GM21367 (cell line): ENCODE data around the gene CDC25B.
"Not testable (repeated sequence)": the region's sequence is repeated elsewhere in the genome, so short reads cannot be mapped to it uniquely, and the experiment has no call there.

Experiments
- ATAC-seq: cut with Tn5 transposase; IDR thresholded peaks from one replicate; pipeline ENCODE4 v1.9.1; 2021; ENCODE audit not compliant: unreplicated experiment

CDC25B gene

GRCh38 chr20:3821996-3822395 is 25.9 kb downstream of the CDC25B start:
- ATAC-seq: no peak

DNA sequence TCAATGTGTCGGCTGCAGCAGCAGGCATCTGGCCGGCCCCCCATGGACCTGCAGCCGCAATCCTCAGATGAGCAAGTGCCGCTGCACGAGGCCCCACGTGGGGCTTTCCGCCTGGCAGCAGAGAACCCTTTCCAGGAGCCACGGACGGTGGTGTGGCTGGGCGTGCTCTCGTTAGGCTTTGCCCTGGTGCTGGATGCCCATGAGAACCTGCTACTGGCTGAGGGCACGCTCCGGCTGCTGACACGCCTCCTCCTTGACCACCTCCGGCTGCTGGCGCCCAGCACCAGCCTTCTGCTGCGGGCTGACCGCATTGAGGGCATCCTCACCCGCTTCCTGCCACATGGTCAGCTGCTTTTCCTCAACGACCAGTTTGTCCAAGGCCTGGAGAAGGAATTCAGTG is 27.8 kb downstream of the CDC25B start:
- no peak for ATAC-seq

DNA sequence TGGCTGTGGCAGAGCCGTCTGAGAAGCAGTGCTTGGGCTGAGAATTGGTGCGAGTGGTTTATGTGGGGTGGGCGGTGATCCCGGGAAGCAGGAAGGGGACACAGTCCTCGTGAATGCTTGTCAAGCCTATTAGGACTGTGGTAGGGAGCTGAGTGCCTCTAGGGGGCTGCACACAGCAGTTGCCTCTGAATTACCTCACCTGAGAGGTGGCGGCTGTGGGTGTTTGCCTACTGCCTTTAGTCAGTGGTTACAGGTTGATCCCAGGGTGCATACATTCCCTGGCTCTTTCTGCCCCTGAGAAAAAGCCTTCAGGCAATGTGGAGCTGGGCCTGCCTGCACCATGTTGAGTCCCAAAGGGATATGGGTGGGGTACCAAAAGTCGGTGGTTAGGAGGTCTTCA is 29.4 kb downstream of the CDC25B start:
- ATAC-seq: no peak

DNA sequence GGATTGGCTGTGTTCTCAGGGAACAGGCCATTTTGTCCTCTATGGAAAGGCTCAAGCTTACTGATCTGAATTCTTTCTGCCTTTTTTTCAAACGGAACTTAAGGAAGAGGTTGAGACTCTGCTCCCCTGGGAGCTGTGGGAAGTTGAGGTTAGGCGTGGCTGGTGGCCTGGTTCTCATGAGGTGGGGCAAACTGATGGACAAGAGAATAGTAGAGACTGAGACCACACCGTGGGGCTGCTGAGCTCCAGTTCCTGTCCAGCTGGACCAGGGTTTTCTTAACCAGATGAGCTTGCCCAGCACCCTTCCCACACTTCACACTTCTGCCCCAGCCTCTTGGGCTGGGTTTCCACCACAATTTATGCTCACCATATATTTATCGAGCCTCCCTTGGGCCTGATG is 30.3 kb downstream of the CDC25B start:
- ATAC-seq: no peak

DNA sequence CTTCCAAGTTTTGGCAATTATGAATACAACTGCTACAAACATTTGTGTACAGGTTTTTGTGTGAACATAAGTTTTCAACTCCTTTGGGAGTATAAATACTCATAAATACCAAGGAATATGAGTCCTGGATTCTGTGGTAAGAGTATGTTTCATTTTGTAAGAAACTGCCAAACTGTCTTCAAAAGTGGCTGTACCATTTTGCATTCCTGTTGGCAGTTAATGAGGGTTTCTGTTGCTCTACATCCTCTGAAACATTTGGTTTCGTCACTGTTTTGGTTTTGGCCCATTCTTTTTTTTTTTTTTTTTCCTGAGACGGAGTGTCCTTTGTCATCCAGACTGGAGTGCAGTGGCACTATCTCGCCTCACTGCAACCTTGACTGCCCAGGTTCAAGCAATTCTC is 32.7 kb downstream of the CDC25B start:
- ATAC-seq: no peak

DNA sequence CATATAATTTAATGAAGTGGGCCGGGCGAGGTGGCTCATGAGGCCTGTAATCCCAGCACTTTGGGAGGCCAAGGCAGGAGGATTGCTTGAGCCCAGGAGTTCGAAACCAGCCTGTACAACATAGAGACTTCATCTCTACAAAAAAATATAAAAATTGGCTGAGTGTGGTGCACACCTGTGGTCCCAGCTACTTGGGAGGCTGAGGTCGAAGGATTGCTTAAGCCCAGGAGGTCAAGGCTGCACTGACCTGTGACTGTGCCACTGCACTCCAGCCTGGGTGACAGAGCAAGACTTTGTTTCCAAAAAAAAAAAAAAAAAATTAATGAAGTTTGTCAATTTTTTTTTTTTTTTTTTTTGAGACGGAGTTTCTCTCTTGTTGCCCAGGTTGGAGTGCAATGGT is 33.8 kb downstream of the CDC25B start:
- ATAC-seq: not testable (repeated sequence)

DNA sequence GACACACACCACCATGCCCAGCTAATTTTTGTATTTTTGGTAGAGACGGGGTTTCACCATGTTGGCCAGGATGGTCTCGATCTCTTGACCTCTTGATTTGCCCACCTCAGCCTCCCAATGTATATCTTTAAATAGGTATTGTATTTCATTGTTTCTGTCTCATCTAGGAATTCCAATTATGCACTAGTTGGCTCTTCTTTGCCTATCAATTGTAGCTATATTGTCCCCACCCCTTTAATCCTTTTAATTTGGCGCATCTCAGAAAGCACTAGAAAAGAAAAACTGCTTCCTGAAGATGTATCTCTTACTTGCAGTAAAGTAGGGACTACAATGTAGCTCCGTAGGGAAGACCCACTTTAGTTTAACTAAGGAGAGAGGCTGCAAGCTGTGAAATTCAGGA is 40.0 kb downstream of the CDC25B start:
- ATAC-seq: no peak

DNA sequence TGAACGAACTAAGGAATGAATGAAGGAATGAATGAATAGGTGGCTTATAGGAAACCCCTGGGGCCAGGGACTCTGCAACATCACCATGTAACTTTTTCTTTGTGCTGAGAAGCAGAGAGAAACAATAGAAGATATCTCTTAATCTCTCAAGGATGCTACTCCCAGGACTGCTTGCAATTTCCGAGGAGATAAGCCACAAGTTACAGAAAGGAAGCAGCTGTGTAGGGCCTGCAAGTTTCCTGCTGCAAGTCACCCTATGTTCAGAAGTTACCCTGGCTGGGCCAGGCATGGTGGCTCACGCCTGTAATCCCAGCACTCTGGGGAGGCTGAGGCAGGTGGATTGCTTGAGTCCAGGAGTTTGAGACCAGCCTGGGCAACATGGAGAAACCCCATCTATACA is 43.2 kb downstream of the CDC25B start:
- no peak for ATAC-seq

DNA sequence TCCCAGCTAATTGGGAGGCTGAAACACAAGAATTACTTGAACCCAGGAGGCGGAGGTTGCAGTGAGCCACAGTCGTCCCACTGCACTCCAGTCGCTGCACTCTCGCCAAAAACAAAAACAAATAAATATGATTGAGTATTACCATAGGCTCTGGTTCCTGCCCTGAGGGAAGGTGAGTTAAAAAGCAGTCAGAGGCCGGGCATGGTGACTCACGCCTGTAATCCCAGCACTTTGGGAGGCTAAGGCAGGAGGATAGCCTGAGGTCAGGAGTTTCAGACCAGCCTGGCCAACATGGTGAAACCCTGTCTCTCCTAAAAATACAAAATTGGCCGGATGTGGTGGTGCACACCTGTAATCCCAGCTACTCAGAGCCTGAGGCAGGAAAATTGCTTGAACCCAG is 44.1 kb downstream of the CDC25B start:
- ATAC-seq: not testable (repeated sequence)

DNA sequence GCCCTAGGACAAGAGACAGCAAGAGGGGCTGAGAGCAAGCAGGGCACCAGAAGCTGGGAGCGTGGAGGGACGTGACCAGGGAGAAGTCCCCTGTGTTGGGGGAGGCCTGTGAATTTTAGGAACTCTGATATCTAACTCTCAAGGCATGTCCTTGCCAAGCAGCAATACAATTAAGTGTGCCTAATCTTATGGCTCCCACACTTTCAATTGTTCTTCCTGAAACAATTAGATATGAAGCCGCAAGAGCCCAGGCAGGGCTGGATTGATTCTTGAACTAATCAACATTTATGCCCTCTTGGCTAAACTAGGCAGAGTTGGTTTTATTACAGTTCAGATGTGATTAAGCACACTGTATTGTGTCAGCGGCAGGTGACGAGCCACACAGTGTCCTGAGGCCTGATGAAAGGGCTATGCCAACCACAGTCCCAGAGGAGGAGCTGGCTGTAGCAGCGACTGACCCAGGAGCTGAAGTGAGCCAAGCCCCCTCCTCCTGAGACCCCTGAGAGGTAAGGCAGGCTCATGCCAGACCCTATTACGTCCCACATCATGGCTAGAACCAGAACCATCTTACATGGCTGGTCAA is 46.3 kb downstream of the CDC25B start:
- no peak for ATAC-seq

GRCh38 chr20:3843490-3843889 is 47.4 kb downstream of the CDC25B start:
- no peak for ATAC-seq

DNA sequence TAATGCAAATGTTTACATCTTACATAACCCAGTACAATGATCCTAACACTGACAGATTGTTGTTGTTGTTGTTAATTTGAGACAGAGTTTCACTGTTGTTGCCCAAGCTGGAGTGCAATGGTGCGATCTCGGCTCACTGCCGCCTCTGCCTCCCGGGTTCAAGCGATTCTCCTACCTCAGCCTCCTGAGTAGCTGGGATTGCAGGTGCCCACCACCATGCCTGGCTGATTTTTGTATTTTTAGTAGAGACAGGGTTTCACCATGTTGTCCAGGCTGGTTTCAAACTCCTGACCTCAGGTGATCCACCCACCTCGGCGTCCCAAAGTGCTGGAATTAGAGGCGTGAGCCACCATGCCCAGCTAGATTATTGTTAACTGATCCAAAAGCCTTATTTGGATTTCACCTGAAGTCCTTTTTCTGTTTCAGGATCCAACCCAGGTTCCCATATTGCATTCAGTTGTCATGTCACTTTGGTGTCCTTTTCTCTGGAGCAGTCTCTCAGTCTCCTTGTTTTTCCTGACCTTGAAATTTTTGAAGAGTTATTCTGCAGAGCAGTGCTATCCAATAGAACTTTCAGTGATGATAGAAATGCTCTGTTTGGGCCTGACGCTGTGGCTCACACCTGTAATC is 48.0 kb downstream of the CDC25B start:
- ATAC-seq: not testable (repeated sequence)

DNA sequence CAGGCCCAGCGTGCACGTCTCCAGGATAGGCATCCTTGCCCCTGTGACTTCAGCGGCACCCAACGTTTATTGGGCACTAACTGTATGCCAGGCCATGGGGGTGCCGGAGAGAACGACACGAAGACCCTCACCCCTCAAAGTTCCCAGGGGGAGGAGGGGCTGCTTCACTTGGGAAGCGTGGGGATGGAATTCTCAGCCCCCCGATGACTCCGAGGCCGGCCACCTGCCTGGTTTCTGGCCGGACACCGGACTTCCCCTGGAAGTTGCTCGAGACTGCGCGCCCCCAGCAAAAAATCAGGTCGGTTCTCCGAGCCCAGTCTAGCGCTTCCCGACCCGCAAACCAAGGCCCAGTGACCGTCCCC is 50.2 kb downstream of the CDC25B start:
- ATAC-seq: no peak

DNA sequence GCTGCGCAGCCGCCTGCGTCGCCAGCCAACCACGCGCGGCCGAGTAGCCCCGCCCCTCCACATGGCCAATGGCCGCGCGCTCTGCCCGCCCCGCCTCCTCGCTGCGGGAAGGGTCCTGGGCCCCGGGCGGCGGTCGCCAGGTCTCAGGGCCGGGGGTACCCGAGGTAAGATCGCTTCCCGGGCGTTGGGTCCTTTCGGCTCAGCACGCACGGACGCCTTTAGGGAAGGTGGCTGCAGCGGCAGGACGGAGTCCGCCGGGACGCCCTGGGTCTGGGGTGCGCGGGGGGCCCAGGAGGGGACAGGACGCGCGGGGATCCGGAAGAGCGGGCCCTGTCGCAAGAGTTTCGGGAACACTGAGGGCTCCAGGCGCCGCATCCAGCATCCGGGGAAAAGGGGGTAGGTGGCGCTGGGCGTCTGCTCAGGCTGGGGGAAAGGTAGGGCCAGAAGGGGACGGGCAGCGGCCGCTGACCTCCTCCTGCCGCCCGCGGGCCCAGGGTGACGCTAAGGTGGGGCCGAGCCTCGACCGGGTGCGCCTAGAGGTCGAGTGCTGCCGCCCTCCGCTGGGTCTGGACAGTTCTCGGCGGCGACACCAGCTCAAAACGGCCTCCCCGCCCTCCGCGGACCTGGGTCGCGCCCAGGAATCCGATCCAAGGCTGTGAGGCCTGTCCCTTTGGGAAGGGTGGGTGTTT is 50.8 kb downstream of the CDC25B start, which contains the start of gene MAVS:
TSS of gene MAVS (plus strand) at position 95 of the 689 bp plus-strand sequence. CDS start 7,791 bp downstream, outside the sequence.
- ATAC-seq: peak; percentile 89

GRCh38 chr20:3847429-3847940 is 51.4 kb downstream of the CDC25B start:
- no peak for ATAC-seq

GRCh38 chr20:3848565-3848964 is 52.5 kb downstream of the CDC25B start:
- ATAC-seq: no peak

DNA sequence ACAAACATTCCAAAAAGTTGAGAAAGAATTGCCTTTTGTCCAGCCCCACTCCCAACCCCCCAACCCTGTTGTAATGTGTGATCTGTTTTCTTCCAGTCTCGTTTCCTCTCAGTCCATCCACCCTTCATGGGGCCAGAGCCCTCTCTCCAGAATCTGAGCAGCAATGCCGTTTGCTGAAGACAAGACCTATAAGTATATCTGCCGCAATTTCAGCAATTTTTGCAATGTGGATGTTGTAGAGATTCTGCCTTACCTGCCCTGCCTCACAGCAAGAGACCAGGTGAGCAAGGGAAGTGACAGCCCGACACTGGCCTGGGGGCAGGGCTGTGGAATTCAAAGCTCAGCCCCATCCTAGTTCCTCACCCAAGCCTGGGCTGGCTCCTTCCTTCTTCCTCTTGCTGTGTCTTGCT is 58.4 kb downstream of the CDC25B start:
- ATAC-seq: no peak
